OCI-LY3 (cell line): ENCODE measurements around the gene PPDPF.

Experiments used
- CTCF ChIP-seq: fragments of 200-600, 300-600 bp; sonication (generic); IDR thresholded peaks from 2 replicates; pipeline ENCODE4 v1.5.1; 2014; ENCODE audit warnings: antibody characterized with exemption, low read length, low read depth
- EZH2phosphoT487 ChIP-seq: fragments of 200-600 bp; shearing (Covaris generic); IDR thresholded peaks from 2 replicates; pipeline ENCODE4 v1.6.1; 2018; ENCODE audit warnings: antibody characterized with exemption, mixed run types, low read depth

- TF ChIP-seq CTCF (no peak), EZH2phosphoT487 (no peak)
These were observed 9.6 kb downstream of the PPDPF start for GRCh38 chr20:63529861-63530787.
